Fibroblast of mammary gland (primary cell): ENCODE data around the gene STAB1.

Source experiments
- DNase-seq: peaks from one replicate; pipeline ENCODE4 v3.0.0-alpha.2; 2010; ENCODE audit warnings: low read depth
- H3K4me3 ChIP-seq: 2 replicates; pipeline ENCODE4 v1.5.1; 2011; ENCODE audit warnings: low read depth, mild to moderate bottlenecking, low read length, moderate library complexity; ENCODE audit not compliant: control insufficient read depth
- TF ChIP-seq, protein P1 (sequence below): conservative IDR thresholded peaks from 2 replicates; pipeline ENCODE4 v1.5.1; 2011; ENCODE audit warnings: low read depth, low read length, inconsistent platforms; ENCODE audit not compliant: control insufficient read depth, insufficient read depth

The STAB1 gene

DNA sequence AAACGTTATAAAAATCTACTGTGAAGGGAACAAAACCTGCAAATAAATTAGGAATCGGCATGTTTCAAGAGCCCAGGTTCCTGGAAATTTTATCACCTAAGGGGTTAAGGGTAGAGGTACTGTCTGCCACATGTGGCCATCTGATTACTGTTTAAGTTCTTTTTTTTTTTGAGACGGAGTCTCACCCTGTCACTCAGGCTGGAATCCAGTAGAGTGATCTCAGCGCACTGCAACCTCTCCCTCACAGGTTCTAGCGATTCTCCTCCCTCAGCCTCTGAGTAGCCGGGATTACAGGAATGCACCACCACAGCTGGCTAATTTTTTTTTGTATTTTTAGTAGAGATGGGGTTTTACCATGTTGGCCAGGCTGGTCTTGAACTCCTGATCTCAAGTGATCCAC is 77.1 kb downstream of the STAB1 start:
- TF ChIP-seq, protein P1, sequence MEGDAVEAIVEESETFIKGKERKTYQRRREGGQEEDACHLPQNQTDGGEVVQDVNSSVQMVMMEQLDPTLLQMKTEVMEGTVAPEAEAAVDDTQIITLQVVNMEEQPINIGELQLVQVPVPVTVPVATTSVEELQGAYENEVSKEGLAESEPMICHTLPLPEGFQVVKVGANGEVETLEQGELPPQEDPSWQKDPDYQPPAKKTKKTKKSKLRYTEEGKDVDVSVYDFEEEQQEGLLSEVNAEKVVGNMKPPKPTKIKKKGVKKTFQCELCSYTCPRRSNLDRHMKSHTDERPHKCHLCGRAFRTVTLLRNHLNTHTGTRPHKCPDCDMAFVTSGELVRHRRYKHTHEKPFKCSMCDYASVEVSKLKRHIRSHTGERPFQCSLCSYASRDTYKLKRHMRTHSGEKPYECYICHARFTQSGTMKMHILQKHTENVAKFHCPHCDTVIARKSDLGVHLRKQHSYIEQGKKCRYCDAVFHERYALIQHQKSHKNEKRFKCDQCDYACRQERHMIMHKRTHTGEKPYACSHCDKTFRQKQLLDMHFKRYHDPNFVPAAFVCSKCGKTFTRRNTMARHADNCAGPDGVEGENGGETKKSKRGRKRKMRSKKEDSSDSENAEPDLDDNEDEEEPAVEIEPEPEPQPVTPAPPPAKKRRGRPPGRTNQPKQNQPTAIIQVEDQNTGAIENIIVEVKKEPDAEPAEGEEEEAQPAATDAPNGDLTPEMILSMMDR, result no peak
- no peak for DNase-seq
- H3K4me3 ChIP-seq, result no peak overlapping the region
